HepG2 (cell line): Measurements from ENCODE around the gene CMTM8. TPM values are rescaled to one million over a fixed set of nuclear protein-coding genes. Genes with fewer than 3 reads are reported as not detected.

ENCODE experiments used
- ATAC-seq: fragments of 200-7000 bp; cut with Tn5 transposase; 3 replicates; pipeline ENCODE4 v1.9.1; 2020; ENCODE audit warnings: mild to moderate bottlenecking, moderate library complexity
- BruUV-seq: library from RNA; stranded (reverse); fragments of 400-500 nt; replicated peaks from 2 replicates; lab custom pipeline; 2021; lab: Mats Ljungman, UMichigan
- CTCF ChIA-PET: fragments of 300-600 bp; formaldehyde crosslinking; extraction: SDS; loops from one replicate; lab custom pipeline; 2021; ENCODE audit warnings: low total read pairs, inconsistent platforms, low intra/inter-chr PET ratio; lab: Yijun Ruan, JAX
- POLR2A ChIA-PET: fragments of 350-600 bp; sonication (Branson Sonifier 250); formaldehyde crosslinking; loops from one replicate; lab custom pipeline; 2020; ENCODE audit warnings: antibody characterized with exemption, inconsistent platforms; lab: Yijun Ruan, JAX
- DNase-seq: peaks from one replicate; pipeline ENCODE4 v3.0.0-alpha.2; 2015; ENCODE audit warnings: low spot score
- FAIRE-seq: peaks from 3 replicates; lab custom pipeline; 2011; peaks lifted over from hg19 to GRCh38; lab: Jason Lieb, UNC
- H2AFZ ChIP-seq: one replicate; pipeline ENCODE4 v1.6.1; 2011; ENCODE audit warnings: low read length, inconsistent platforms
- H3K27ac ChIP-seq: fragments of 300-600 bp; 3 replicates; pipeline ENCODE4 v1.8.0; 2011; ENCODE audit warnings: mixed run types, mild to moderate bottlenecking, mixed read lengths, low read length, inconsistent platforms; ENCODE audit not compliant: insufficient read depth; ENCODE audit errors: extremely low read length
- H3K27me3 ChIP-seq, 2 experiments: fragments of 200-600 bp in 1 of 2; 2 replicates in 1 of 2; 3 replicates in 1 of 2; pipeline versions ENCODE4 v1.6.0 to v1.8.0; 2011; ENCODE audit warnings: low read length in 2 of 2, mild to moderate bottlenecking in 2 of 2, moderate library complexity in 2 of 2, inconsistent platforms in 1 of 2; ENCODE audit not compliant: insufficient read depth in 2 of 2, control insufficient read depth in 1 of 2
- H3K36me3 ChIP-seq, 2 experiments: fragments of 200-600 bp in 1 of 2; replicated peaks in 1 of 2; 2 replicates in 1 of 2; 3 replicates in 1 of 2; pipeline versions ENCODE4 v1.5.1 to v1.8.0; 2011; ENCODE audit warnings: low read length in 2 of 2, inconsistent platforms in 1 of 2; ENCODE audit not compliant: insufficient read depth in 2 of 2, control insufficient read depth in 1 of 2
- H3K4me1 ChIP-seq: 2 replicates; pipeline ENCODE4 v1.5.1; 2012; ENCODE audit warnings: low read length, inconsistent platforms; ENCODE audit not compliant: insufficient read depth
- H3K4me2 ChIP-seq: 2 replicates; pipeline ENCODE4 v1.6.0; 2011; ENCODE audit warnings: low read depth, low read length, inconsistent platforms
- H3K4me3 ChIP-seq, 3 experiments: fragments of 200-600 bp in 1 of 3; sonication (generic), shearing (Covaris generic) in 1 of 3; replicated peaks in 1 of 3; 2 replicates each; pipeline ENCODE4 v1.5.1; 2011 to 2016; ENCODE audit warnings: low read length in 3 of 3, inconsistent platforms in 2 of 3, low read depth in 2 of 3, mild to moderate bottlenecking in 2 of 3, control low read depth in 1 of 3, mixed read lengths in 1 of 3; ENCODE audit not compliant: insufficient read depth in 1 of 3
- H3K79me2 ChIP-seq: one replicate; pipeline ENCODE4 v1.6.1; 2011; ENCODE audit warnings: low read length, inconsistent platforms; ENCODE audit not compliant: insufficient read depth
- H3K9ac ChIP-seq: 2 replicates; pipeline ENCODE4 v1.6.0; 2011; ENCODE audit warnings: mild to moderate bottlenecking, low read depth, low read length, inconsistent platforms; ENCODE audit not compliant: insufficient read depth
- H3K9me3 ChIP-seq: 2 replicates; pipeline ENCODE4 v1.5.1; 2012; ENCODE audit warnings: mild to moderate bottlenecking, low read length
- H4K20me1 ChIP-seq: 2 replicates; pipeline ENCODE4 v1.6.0; 2011; ENCODE audit warnings: inconsistent platforms, mild to moderate bottlenecking, low read length, moderate library complexity; ENCODE audit not compliant: insufficient read depth
- ARID2 ChIP-seq: sonication (generic); formaldehyde crosslinking; IDR thresholded peaks from 2 replicates; pipeline ENCODE4 v1.8.1; 2022; ENCODE audit warnings: mild to moderate bottlenecking, missing genetic modification reagents, borderline replicate concordance
- ATF3 ChIP-seq: sonication (generic); formaldehyde crosslinking; IDR thresholded peaks from 2 replicates; pipeline ENCODE4 v1.4.0; 2020; ENCODE audit warnings: missing genetic modification reagents
- CBX5 ChIP-seq: sonication (generic); formaldehyde crosslinking; IDR thresholded peaks from 2 replicates; pipeline ENCODE4 v1.4.0; 2020; ENCODE audit warnings: missing genetic modification reagents, borderline replicate concordance
- FOXJ3 ChIP-seq: sonication (generic); formaldehyde crosslinking; IDR thresholded peaks from 2 replicates; pipeline ENCODE4 v1.4.0; 2020; ENCODE audit warnings: missing genetic modification reagents, mild to moderate bottlenecking, borderline replicate concordance
- GTF3A ChIP-seq: sonication (generic); formaldehyde crosslinking; conservative IDR thresholded peaks from 2 replicates; pipeline ENCODE4 v1.4.0; 2020; ENCODE audit warnings: mild to moderate bottlenecking, missing genetic modification reagents
- HDAC2 ChIP-seq: sonication (generic); formaldehyde crosslinking; IDR thresholded peaks from 2 replicates; pipeline ENCODE4 v1.4.0; 2020; ENCODE audit warnings: missing genetic modification reagents
- JUN ChIP-seq: sonication (generic); formaldehyde crosslinking; IDR thresholded peaks from 2 replicates; pipeline ENCODE4 v1.4.0; 2020; ENCODE audit warnings: mild to moderate bottlenecking, missing genetic modification reagents
- PCBP1 ChIP-seq: fragments of 200-400 bp; formaldehyde crosslinking; IDR thresholded peaks from 2 replicates; pipeline ENCODE4 v1.6.1; 2017; ENCODE audit warnings: mild to moderate bottlenecking, low read depth, low read length, borderline replicate concordance
- WIZ ChIP-seq: sonication (generic); formaldehyde crosslinking; IDR thresholded peaks from 2 replicates; pipeline ENCODE4 v1.5.1; 2020; ENCODE audit warnings: mild to moderate bottlenecking, missing genetic modification reagents
- ZNF143 ChIP-seq: sonication (generic); formaldehyde crosslinking; IDR thresholded peaks from 2 replicates; pipeline ENCODE4 v1.4.0; 2020; ENCODE audit warnings: missing genetic modification reagents
- ZNF230 ChIP-seq: sonication (generic); formaldehyde crosslinking; IDR thresholded peaks from 2 replicates; pipeline ENCODE4 v1.4.0; 2020; ENCODE audit warnings: mild to moderate bottlenecking, missing genetic modification reagents
- ZNF232 ChIP-seq: sonication (generic); formaldehyde crosslinking; IDR thresholded peaks from 2 replicates; pipeline ENCODE4 v1.4.0; 2020; ENCODE audit warnings: missing genetic modification reagents, borderline replicate concordance
- WGBS: methylation state at CpG from one replicate; pipeline ENCODE4 v1.1.6; 2017; ENCODE audit warnings: low lambda C conversion rate; 5-methylcytosine and 5-hydroxymethylcytosine counted together
- in situ Hi-C: cut with HindIII; loops from 2 replicates; pipeline ENCODE4 v1.10.0; 2017; ENCODE audit warnings: low pct_unique_long_range_greater_than_20kb; ENCODE audit not compliant: extremely low pct_ligation_motif_present
- intact Hi-C: fragments of 100-400 bp; cut with micrococcal nuclease; formaldehyde crosslinking; loops from one replicate; pipeline ENCODE4 v1.10.0; 2022; ENCODE audit not compliant: unreplicated experiment
- polyA plus RNA-seq, 8 experiments: library from polyadenylated mRNA; depleted of rRNA in 3 of 8; stranded (reverse) in 7 of 8; unstranded in 1 of 8; fragments of >200 nt; fragmentation: Illumina TruSeq in 4 of 8; extraction: Trizol in 4 of 8; gene quantifications; 2 replicates each; pipeline versions ENCODE4 v1.2.1 to v1.2.3, GENCODE V29; 2011 to 2016; ENCODE audit warnings: low read depth in 4 of 8, missing spikeins in 1 of 8, mixed read lengths in 1 of 8; ENCODE audit not compliant: insufficient read depth in 1 of 8
- total RNA-seq, 5 experiments: library from RNA; depleted of rRNA; stranded (reverse); fragments of >200 nt; fragmentation: Illumina TruSeq; extraction: Trizol; gene quantifications; 2 replicates each; pipeline ENCODE4 v1.2.3, GENCODE V29; 2016; ENCODE audit warnings: low read depth in 1 of 5
- TF ChIP-seq, protein P1 (sequence below): sonication (generic); formaldehyde crosslinking; IDR thresholded peaks from 2 replicates; pipeline ENCODE4 v1.4.0; 2020; ENCODE audit warnings: missing genetic modification reagents
- TF ChIP-seq, protein P2 (sequence below): sonication (generic); formaldehyde crosslinking; IDR thresholded peaks from 2 replicates; pipeline ENCODE4 v1.8.0; 2022; ENCODE audit warnings: mild to moderate bottlenecking, missing genetic modification reagents, borderline replicate concordance
- TF ChIP-seq, protein P3 (sequence below): sonication (generic); formaldehyde crosslinking; IDR thresholded peaks from 2 replicates; pipeline ENCODE4 v1.4.0; 2020; ENCODE audit warnings: missing genetic modification reagents, low read depth, mild to moderate bottlenecking, borderline replicate concordance

Gene CMTM8
- total and polyA plus RNA-seq, 2 of the 13 experiments (the other 11 are each of a cell fraction or from before 2014, with no cell fraction given): 8.9 to 15.8 TPM

DNA sequence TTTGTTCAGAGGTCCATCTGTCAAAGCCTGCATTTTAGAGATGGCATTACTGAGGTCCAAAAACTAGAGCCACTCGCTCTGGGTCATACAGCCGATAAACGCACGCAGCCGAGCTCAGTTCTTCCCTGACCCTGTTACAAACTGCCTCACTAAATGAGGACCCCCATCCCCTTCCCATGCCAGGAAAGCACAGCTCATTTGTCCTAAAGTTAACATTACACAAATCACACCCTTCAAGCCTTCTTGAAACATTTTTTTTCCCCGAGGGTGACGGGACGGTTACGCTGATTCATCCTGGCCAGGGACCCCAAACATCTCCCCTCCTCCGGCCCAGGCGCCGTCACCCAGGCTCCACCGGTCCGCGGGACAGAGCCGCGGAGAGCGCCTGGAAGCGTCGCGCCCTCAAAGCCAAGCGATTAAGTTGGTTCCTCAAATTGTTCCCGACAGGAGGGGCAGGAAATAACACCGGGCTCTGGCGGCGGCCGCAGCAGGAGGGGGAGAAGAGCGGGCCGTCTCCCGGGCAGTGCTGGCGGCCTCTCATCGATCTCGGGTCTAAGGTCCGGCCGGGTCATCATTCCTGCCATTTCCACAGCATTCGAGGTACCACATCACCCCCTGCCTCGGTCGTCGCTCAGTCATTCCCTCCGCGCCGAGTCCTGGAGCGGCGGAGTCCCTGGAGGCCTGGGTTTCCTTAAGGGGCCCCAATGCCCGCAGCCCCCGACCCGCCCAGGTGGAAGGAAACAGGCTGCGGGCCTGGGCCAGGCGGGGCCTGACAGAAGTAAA is 619 bp upstream of the CMTM8 start:
- H3K4me1 ChIP-seq: peaks cover 61% of the 10 kb centered on the region
- H3K36me3 ChIP-seq: no peaks in the 10 kb centered on the region; a peak in 1 of 5 replicates
- intact Hi-C loops: loop anchor here (1.0 to 5.0 kb wide), 4 partner anchors 22 to 163 kb away; no protein-coding TSS in a partner anchor
- in situ Hi-C loops: loop anchor here (5.0 kb wide), 1 partner anchor 61 kb away; no protein-coding TSS in a partner anchor
- H3K27me3 ChIP-seq: no peaks in the 10 kb centered on the region
- H2AFZ ChIP-seq: no peak overlapping the region
- peak overlapping the region; percentile 96 for H3K4me2 ChIP-seq
- peaks cover 12% of the 10 kb centered on the region; the same call in 1 of the 2 replicates for H3K9me3 ChIP-seq
- WGBS: under 1% methylated on average over 25 of the region's 49 CpGs
- POLR2A ChIA-PET: interaction anchor here (1.0 to 4.1 kb wide), 2 partner anchors 21 to 57 kb away, joined by 3 to 32 read pairs; no protein-coding TSS in a partner anchor
- TSS peak; percentile 79 for BruUV-seq
- CTCF ChIA-PET: interaction anchor here (3.6 kb wide), 1 partner anchor 60 kb away, joined by 44 read pairs; no protein-coding TSS in a partner anchor
- peak; percentile 69 for DNase-seq
- peak overlapping the region; percentile 95 for H3K27ac ChIP-seq
- peak; percentile 44 for FAIRE-seq
- H4K20me1 ChIP-seq: peaks cover 5% of the 10 kb centered on the region; the same call in 1 of the 2 replicates
- peaks cover 32% of the 10 kb centered on the region for H3K79me2 ChIP-seq
- H3K9ac ChIP-seq: peak overlapping the region; percentile 78
- peak; percentile 86 for ATAC-seq
- H3K4me3 ChIP-seq: peak overlapping the region; percentile 84 to 92 (median 87)
- TF ChIP-seq, protein P1, sequence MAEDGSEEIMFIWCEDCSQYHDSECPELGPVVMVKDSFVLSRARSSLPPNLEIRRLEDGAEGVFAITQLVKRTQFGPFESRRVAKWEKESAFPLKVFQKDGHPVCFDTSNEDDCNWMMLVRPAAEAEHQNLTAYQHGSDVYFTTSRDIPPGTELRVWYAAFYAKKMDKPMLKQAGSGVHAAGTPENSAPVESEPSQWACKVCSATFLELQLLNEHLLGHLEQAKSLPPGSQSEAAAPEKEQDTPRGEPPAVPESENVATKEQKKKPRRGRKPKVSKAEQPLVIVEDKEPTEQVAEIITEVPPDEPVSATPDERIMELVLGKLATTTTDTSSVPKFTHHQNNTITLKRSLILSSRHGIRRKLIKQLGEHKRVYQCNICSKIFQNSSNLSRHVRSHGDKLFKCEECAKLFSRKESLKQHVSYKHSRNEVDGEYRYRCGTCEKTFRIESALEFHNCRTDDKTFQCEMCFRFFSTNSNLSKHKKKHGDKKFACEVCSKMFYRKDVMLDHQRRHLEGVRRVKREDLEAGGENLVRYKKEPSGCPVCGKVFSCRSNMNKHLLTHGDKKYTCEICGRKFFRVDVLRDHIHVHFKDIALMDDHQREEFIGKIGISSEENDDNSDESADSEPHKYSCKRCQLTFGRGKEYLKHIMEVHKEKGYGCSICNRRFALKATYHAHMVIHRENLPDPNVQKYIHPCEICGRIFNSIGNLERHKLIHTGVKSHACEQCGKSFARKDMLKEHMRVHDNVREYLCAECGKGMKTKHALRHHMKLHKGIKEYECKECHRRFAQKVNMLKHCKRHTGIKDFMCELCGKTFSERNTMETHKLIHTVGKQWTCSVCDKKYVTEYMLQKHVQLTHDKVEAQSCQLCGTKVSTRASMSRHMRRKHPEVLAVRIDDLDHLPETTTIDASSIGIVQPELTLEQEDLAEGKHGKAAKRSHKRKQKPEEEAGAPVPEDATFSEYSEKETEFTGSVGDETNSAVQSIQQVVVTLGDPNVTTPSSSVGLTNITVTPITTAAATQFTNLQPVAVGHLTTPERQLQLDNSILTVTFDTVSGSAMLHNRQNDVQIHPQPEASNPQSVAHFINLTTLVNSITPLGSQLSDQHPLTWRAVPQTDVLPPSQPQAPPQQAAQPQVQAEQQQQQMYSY (CRISPR knock-in tag): peak; percentile 60; the same call in 1 of the 2 replicates
- TF ChIP-seq ZNF232 (CRISPR knock-in tag): no peak
- TF ChIP-seq JUN (CRISPR knock-in tag): peak; percentile 74
- TF ChIP-seq CBX5: 0 out of 2 replicates have a peak, but pooled peaks have one; percentile 30
- TF ChIP-seq ATF3 (CRISPR knock-in tag): no peak
- TF ChIP-seq GTF3A (CRISPR knock-in tag): no peak
- peak; percentile 33; the same call in 1 of the 2 replicates for TF ChIP-seq FOXJ3 (CRISPR knock-in tag)
- TF ChIP-seq ZNF230 (CRISPR knock-in tag): peak; percentile 73; the same call in 1 of the 2 replicates
- TF ChIP-seq WIZ (CRISPR knock-in tag): peak; percentile 66; the same call in 1 of the 2 replicates
- TF ChIP-seq HDAC2 (CRISPR knock-in tag): peak; percentile 87
- peak; percentile 36; the same call in 1 of the 2 replicates for TF ChIP-seq ARID2 (CRISPR knock-in tag)
- peak; percentile 16; the same call in 1 of the 2 replicates for TF ChIP-seq ZNF143 (CRISPR knock-in tag)
- TF ChIP-seq, protein P2, sequence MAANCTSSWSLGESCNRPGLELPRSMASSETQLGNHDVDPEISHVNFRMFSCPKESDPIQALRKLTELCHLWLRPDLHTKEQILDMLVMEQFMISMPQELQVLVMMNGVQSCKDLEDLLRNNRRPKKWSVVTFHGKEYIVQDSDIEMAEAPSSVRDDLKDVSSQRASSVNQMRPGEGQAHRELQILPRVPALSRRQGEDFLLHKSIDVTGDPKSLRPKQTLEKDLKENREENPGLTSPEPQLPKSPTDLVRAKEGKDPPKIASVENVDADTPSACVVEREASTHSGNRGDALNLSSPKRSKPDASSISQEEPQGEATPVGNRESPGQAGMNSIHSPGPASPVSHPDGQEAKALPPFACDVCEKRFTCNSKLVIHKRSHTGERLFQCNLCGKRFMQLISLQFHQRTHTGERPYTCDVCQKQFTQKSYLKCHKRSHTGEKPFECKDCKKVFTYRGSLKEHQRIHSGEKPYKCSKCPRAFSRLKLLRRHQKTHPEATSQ (CRISPR knock-in tag): 0 out of 2 replicates have a peak, but pooled peaks have one; percentile 53
- 0 out of 2 replicates have a peak, but pooled peaks have one; percentile 64 for TF ChIP-seq PCBP1
- TF ChIP-seq, protein P3, sequence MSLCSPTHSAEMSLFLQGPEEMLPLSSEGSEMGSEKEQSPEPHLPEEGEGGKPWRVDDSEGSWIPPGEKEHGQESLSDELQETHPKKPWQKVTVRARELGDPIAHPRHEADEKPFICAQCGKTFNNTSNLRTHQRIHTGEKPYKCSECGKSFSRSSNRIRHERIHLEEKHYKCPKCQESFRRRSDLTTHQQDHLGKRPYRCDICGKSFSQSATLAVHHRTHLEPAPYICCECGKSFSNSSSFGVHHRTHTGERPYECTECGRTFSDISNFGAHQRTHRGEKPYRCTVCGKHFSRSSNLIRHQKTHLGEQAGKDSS (CRISPR knock-in tag): peak; percentile 22; the same call in 1 of the 2 replicates
